SK-N-SH (cell line): ENCODE measurements around the gene PACSIN1. TPM values are rescaled to one million over a fixed set of nuclear protein-coding genes. Genes with fewer than 3 reads are reported as not detected.

ENCODE experiments used
- CTCF ChIA-PET: fragments of 300-600, 350-600 bp; formaldehyde crosslinking; extraction: SDS; loops from one replicate; lab custom pipeline; 2021; lab: Yijun Ruan, JAX
- POLR2A ChIA-PET: fragments of 350-600 bp; sonication (Branson Sonifier 250); formaldehyde crosslinking; extraction: SDS; loops from one replicate; lab custom pipeline; 2020; ENCODE audit warnings: antibody characterized with exemption, inconsistent platforms; lab: Yijun Ruan, JAX
- DNase-seq: peaks from one replicate; pipeline ENCODE4 v3.0.0; 2012
- H2AFZ ChIP-seq: fragments of 200-600 bp; sonication (generic); 2 replicates; pipeline ENCODE4 v1.8.1; 2016; ENCODE audit warnings: antibody characterized with exemption, mild to moderate bottlenecking, low read depth
- H3F3A ChIP-seq: fragments of 200-600 bp; sonication (generic); replicated peaks from 2 replicates; pipeline ENCODE3; 2016; ENCODE audit warnings: antibody characterized with exemption, mild to moderate bottlenecking; ENCODE audit not compliant: insufficient read depth
- H3K27ac ChIP-seq, 2 experiments: fragments of 200-500 bp in 1 of 2; fragments of 200-600 bp in 1 of 2; sonication (Bioruptor generic) in 1 of 2; sonication (generic), shearing (Covaris generic) in 1 of 2; 2 replicates each; pipeline versions ENCODE4 v1.5.1 to v1.6.1; 2014 to 2016; ENCODE audit warnings: low read depth in 2 of 2, inconsistent platforms in 1 of 2, low read length in 1 of 2, mild to moderate bottlenecking in 1 of 2, mixed read lengths in 1 of 2
- H3K27me3 ChIP-seq: fragments of 200-600 bp; sonication (generic), shearing (Covaris generic); 2 replicates; pipeline ENCODE4 v1.6.1; 2016; ENCODE audit warnings: mixed run types; ENCODE audit not compliant: insufficient read depth
- H3K36me3 ChIP-seq, 2 experiments: fragments of 200-500 bp in 1 of 2; fragments of 200-600 bp in 1 of 2; sonication (Bioruptor generic) in 1 of 2; sonication (generic) in 1 of 2; replicated peaks in 1 of 2; 2 replicates each; pipeline versions ENCODE3 to v1.5.1; 2014 to 2016; ENCODE audit warnings: low read length in 1 of 2, mild to moderate bottlenecking in 1 of 2; ENCODE audit not compliant: insufficient read depth in 2 of 2, control insufficient read depth in 1 of 2
- H3K4me1 ChIP-seq, 2 experiments: fragments of 200-500 bp in 1 of 2; fragments of 200-600 bp in 1 of 2; sonication (Bioruptor generic) in 1 of 2; sonication (generic), shearing (Covaris generic) in 1 of 2; 2 replicates each; pipeline versions ENCODE4 v1.5.1 to v1.6.1; 2014 to 2016; ENCODE audit warnings: low read depth in 1 of 2, low read length in 1 of 2, mixed run types in 1 of 2; ENCODE audit not compliant: insufficient read depth in 2 of 2, control insufficient read depth in 1 of 2
- H3K4me2 ChIP-seq: fragments of 200-600 bp; sonication (generic), shearing (Covaris generic); 2 replicates; pipeline ENCODE4 v1.6.1; 2017; ENCODE audit warnings: mixed run types
- H3K4me3 ChIP-seq, 2 experiments: fragments of 200-500 bp in 1 of 2; fragments of 200-600 bp in 1 of 2; sonication (Bioruptor generic) in 1 of 2; sonication (generic), shearing (Covaris generic) in 1 of 2; 2 replicates each; pipeline versions ENCODE4 v1.5.1 to v1.8.1; 2014 to 2016; ENCODE audit warnings: low read depth in 2 of 2, inconsistent platforms in 1 of 2, low read length in 1 of 2, mild to moderate bottlenecking in 1 of 2, mixed read lengths in 1 of 2, moderate library complexity in 1 of 2
- H3K79me2 ChIP-seq: fragments of 200-600 bp; sonication (generic); 2 replicates; pipeline ENCODE4 v1.8.1; 2017; ENCODE audit warnings: mild to moderate bottlenecking; ENCODE audit not compliant: insufficient read depth
- H3K9ac ChIP-seq: fragments of 200-600 bp; sonication (generic); 2 replicates; pipeline ENCODE4 v1.6.1; 2017; ENCODE audit warnings: mixed run types
- H3K9me2 ChIP-seq: fragments of 200-600 bp; sonication (generic); 2 replicates; pipeline ENCODE4 v1.6.1; 2017; ENCODE audit warnings: mixed run types
- H3K9me3 ChIP-seq: fragments of 200-600 bp; sonication (generic); 2 replicates; pipeline ENCODE4 v1.6.1; 2017; ENCODE audit warnings: mixed run types, mild to moderate bottlenecking, moderate library complexity
- H4K20me1 ChIP-seq: fragments of 200-600 bp; sonication (generic); 2 replicates; pipeline ENCODE4 v1.6.1; 2017; ENCODE audit warnings: mild to moderate bottlenecking, mixed run types; ENCODE audit not compliant: insufficient read depth
- CHD2 ChIP-seq: fragments of 150-350 bp; IDR thresholded peaks from 2 replicates; pipeline ENCODE4 v1.6.1; 2018; ENCODE audit warnings: low read length; ENCODE audit not compliant: partially characterized antibody
- CTCF ChIP-seq: fragments of 200-600 bp; sonication (generic); IDR thresholded peaks from 2 replicates; pipeline ENCODE4 v1.6.1; 2017; ENCODE audit warnings: antibody characterized with exemption, mild to moderate bottlenecking, moderate library complexity
- FOXJ3 ChIP-seq: sonication (generic); formaldehyde crosslinking; IDR thresholded peaks from 2 replicates; pipeline ENCODE4 v1.5.1; 2020; ENCODE audit warnings: mild to moderate bottlenecking, missing genetic modification reagents
- IRF3 ChIP-seq: fragments of 150-350 bp; IDR thresholded peaks from 2 replicates; pipeline ENCODE4 v1.6.1; 2016; ENCODE audit warnings: mild to moderate bottlenecking, low read depth, low read length
- JUND ChIP-seq: IDR thresholded peaks from 2 replicates; pipeline ENCODE4 v1.4.0; 2012
- POLR2AphosphoS5 ChIP-seq: IDR thresholded peaks from 2 replicates; pipeline ENCODE4 v1.6.1; 2012; ENCODE audit warnings: low read depth, low read length
- RAD21 ChIP-seq: IDR thresholded peaks from 2 replicates; pipeline ENCODE4 v1.6.1; 2012; ENCODE audit warnings: mild to moderate bottlenecking, low read length
- RFX5 ChIP-seq: IDR thresholded peaks from 2 replicates; pipeline ENCODE4 v1.6.1; 2012; ENCODE audit warnings: mild to moderate bottlenecking, improper control_type of control experiment, low read length
- SIN3A ChIP-seq: IDR thresholded peaks from 2 replicates; pipeline ENCODE4 v1.6.1; 2012; ENCODE audit warnings: low read depth, mild to moderate bottlenecking, low read length, moderate library complexity, borderline replicate concordance
- TEAD4 ChIP-seq: IDR thresholded peaks from 2 replicates; pipeline ENCODE4 v1.4.0; 2012; ENCODE audit warnings: mild to moderate bottlenecking, borderline replicate concordance; ENCODE audit not compliant: insufficient read depth
- USF2 ChIP-seq: fragments of 150-350 bp; IDR thresholded peaks from 2 replicates; pipeline ENCODE4 v1.6.1; 2017; ENCODE audit warnings: antibody characterized with exemption, low read length, low read depth, borderline replicate concordance
- WGBS: methylation state at CpG from one replicate; pipeline ENCODE4 v1.1.6; 2017; ENCODE audit warnings: low lambda C conversion rate; 5-methylcytosine and 5-hydroxymethylcytosine counted together
- polyA plus RNA-seq, 3 experiments: library from polyadenylated mRNA; depleted of rRNA; stranded (reverse); fragments of >200 nt; gene quantifications; 2 replicates each; pipeline ENCODE4 v1.2.3, GENCODE V29; 2012
- TF ChIP-seq, protein P1 (sequence below): IDR thresholded peaks from 2 replicates; pipeline ENCODE4 v1.4.0; 2012; ENCODE audit warnings: low read depth, borderline replicate concordance
- TF ChIP-seq, protein P2 (sequence below): IDR thresholded peaks from 2 replicates; pipeline ENCODE4 v1.4.0; 2012; ENCODE audit warnings: low read depth

Gene PACSIN1
- polyA plus RNA-seq, 1 of the 3 experiments (the other 2 are of a cell fraction), result 0.05 TPM

DNA sequence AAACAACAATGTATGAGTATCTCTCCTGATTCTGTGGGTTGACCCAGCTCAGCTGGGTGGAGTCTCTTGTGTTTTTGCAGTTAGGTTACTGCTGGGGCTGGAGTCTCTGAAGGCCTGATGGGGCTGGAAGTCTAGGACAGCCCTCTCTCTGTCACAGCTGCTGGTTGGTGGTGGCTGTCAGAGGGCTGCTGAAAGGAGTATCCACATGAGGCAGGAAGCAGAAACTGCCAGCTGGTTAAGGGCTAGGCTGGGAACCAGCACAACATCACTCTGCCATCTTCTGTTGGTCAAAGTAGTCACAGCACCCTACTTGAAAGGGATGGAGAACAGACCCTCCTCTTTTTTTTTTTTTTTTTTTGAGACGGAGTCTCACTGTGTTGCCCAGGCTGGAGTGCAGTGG lies 10.0 kb upstream of the PACSIN1 start:
- H3K4me2 ChIP-seq, result no peak overlapping the region
- H3K4me3 ChIP-seq, result no peak overlapping the region
- POLR2A ChIA-PET, result no interaction called here
- TF ChIP-seq RAD21, result no peak
- no peak overlapping the region for H2AFZ ChIP-seq
- H3K27me3 ChIP-seq, result no peaks in the 10 kb centered on the region
- H3F3A ChIP-seq, result no peaks in the 10 kb centered on the region
- no peaks in the 10 kb centered on the region for H3K4me1 ChIP-seq
- WGBS, result 88% methylated on average over 1 of the region's 1 CpG
- no peaks in the 10 kb centered on the region for H3K36me3 ChIP-seq
- no peaks in the 10 kb centered on the region for H3K79me2 ChIP-seq
- DNase-seq, result no peak
- CTCF ChIA-PET, result interaction anchor here (0.9 kb wide), 1 partner anchor 208 kb away, joined by 3 read pairs; no protein-coding TSS in a partner anchor
- H3K9me3 ChIP-seq, result no peaks in the 10 kb centered on the region
- H3K9ac ChIP-seq, result no peak overlapping the region
- no peaks in the 10 kb centered on the region for H4K20me1 ChIP-seq
- no peak overlapping the region for H3K27ac ChIP-seq
- H3K9me2 ChIP-seq, result no peaks in the 10 kb centered on the region

DNA sequence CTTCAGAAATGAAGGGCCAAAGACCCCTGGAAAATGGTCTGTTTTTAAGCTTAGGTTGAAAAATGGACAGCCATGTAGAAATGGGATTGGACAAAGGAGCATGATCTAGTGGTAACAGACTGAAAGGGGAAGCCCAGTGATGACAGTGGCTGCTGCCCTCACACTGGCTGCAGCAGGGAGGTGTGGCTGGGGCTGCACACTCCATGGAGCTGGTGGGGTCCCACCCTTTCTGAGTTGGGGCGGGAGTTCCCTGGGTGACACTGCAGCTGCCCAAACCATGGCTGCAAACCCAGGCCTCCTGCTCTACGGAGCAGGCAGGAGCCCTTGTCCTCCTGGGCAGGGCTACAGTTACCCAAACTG lies 8.5 kb upstream of the PACSIN1 start:
- no peak for TF ChIP-seq CHD2
- TF ChIP-seq JUND, result no peak
- TF ChIP-seq, protein P1, sequence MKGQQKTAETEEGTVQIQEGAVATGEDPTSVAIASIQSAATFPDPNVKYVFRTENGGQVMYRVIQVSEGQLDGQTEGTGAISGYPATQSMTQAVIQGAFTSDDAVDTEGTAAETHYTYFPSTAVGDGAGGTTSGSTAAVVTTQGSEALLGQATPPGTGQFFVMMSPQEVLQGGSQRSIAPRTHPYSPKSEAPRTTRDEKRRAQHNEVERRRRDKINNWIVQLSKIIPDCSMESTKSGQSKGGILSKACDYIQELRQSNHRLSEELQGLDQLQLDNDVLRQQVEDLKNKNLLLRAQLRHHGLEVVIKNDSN, result no peak
- TF ChIP-seq FOXJ3 (CRISPR knock-in tag), result no peak
- TF ChIP-seq RFX5, result no peak
- TF ChIP-seq USF2, result no peak
- TF ChIP-seq CTCF, result no peak
- TF ChIP-seq SIN3A, result no peak
- TF ChIP-seq TEAD4, result no peak
- TF ChIP-seq, protein P2, sequence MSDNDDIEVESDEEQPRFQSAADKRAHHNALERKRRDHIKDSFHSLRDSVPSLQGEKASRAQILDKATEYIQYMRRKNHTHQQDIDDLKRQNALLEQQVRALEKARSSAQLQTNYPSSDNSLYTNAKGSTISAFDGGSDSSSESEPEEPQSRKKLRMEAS, result no peak
- no peak for TF ChIP-seq IRF3
- no peak for TF ChIP-seq POLR2AphosphoS5
- ChIA-PET POLR2A (no interaction called here), CTCF (interaction anchor here (1.1 to 1.3 kb wide), 3 partner anchors 70 to 261 kb away, joined by 3 to 4 read pairs (median 3); no protein-coding TSS in a partner anchor)
- Histone ChIP-seq H3K9ac (no peak overlapping the region), H3K4me3 (no peak overlapping the region), H3K9me3 (no peaks in the 10 kb centered on the region), H3K27me3 (no peaks in the 10 kb centered on the region), H3F3A (no peaks in the 10 kb centered on the region), H3K79me2 (no peaks in the 10 kb centered on the region), H4K20me1 (no peaks in the 10 kb centered on the region), H3K9me2 (no peaks in the 10 kb centered on the region), H3K27ac (no peak overlapping the region), H3K4me1 (no peaks in the 10 kb centered on the region; a peak in 1 of 4 replicates), H3K4me2 (no peak overlapping the region), H3K36me3 (no peaks in the 10 kb centered on the region), H2AFZ (no peak overlapping the region)
- 80% methylated on average over 1 of the region's 2 CpGs for WGBS
- DNase-seq, result no peak
